Rectal smooth muscle tissue (tissue), 1 donor: ENCODE data around the gene PIK3AP1.

ENCODE experiments used
- H3K27ac ChIP-seq: one replicate; pipeline ENCODE4 v1.7.0; 2013; ENCODE audit warnings: low read depth, low read length, inconsistent platforms
- H3K27me3 ChIP-seq: one replicate; pipeline ENCODE4 v1.7.0; 2013; ENCODE audit warnings: low read length; ENCODE audit not compliant: control insufficient read depth, insufficient read depth
- H3K36me3 ChIP-seq: one replicate; pipeline ENCODE4 v1.7.0; 2013; ENCODE audit warnings: low read length; ENCODE audit not compliant: control insufficient read depth, insufficient read depth
- H3K4me1 ChIP-seq: one replicate; pipeline ENCODE4 v1.7.0; 2013; ENCODE audit warnings: low read length; ENCODE audit not compliant: control insufficient read depth, insufficient read depth
- H3K4me3 ChIP-seq: one replicate; pipeline ENCODE4 v1.7.0; 2013; ENCODE audit warnings: low read length
- H3K9ac ChIP-seq: one replicate; pipeline ENCODE4 v1.7.0; 2013; ENCODE audit warnings: low read length

PIK3AP1 gene

DNA sequence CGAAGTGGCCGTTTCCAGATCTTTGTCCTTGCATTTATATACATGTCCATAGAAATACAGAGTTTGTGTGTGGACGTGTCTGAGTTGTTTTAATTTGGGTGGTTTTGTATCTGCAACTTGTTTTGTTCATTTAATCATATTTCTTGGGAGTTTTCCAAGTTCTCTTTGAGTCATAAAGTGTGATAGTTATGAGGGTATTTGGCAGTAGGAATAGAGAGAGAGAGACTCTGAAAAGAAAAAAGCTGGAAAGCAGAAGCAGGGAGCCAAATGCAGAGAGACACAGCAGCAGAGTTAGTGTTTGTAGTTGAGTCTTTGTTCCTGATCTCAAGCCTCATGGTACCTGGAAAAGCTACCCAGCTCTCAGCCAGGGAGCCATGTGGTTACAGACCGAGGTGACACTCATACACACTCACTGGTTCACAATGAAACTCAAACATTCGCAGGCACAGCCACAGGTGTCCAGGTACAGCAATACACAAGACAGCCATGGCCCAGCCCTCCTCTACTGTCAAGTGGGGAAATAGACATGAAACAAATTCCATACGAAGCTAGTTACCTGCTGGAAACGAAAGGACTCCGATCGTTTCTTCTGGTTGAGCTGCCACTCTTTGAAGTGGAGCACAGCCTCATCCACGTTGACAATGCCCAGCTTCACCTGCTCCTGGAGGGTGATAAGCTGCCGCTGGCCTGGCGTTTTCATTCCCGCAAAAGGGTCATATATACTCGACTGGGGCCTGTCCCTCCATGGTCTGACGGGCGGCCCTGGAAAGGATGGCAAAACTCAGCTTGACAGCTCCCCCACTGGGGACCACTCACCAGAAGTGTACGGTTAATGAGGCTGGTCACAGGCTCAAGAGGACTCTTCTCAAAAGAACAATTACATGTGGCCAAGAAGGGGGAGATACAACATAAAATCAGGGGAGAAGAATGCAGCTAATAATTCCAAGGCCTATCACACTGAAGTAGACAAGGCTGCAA lies 100.2 kb downstream of the PIK3AP1 start:
- Histone ChIP-seq H3K9ac (no peak overlapping the region), H3K36me3 (no peaks in the 10 kb centered on the region), H3K4me3 (no peak overlapping the region), H3K4me1 (peaks cover 5% of the 10 kb centered on the region), H3K27me3 (no peaks in the 10 kb centered on the region), H3K27ac (no peak overlapping the region)

DNA sequence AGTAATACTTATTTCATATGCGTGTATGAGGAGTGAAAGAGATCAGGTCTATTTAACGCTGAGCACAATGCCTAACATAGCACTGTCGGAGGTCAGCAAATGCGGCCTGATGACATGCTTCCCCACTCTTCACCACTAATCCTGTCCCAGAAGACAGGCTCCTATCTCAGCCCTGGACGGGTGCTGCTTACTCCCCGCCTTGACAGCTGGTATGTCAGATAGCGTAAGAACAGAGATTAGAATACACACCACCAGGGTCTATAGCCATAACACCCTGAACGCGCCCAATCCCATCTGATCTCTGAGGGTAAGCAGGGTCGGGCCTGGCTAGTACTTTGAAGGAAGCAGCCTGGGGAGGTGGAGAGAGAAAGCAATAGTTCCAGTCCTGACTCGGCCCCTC lies 101.2 kb downstream of the PIK3AP1 start:
- Histone ChIP-seq H3K4me3 (no peak overlapping the region), H3K4me1 (peaks cover 5% of the 10 kb centered on the region), H3K27me3 (no peaks in the 10 kb centered on the region), H3K27ac (peak overlapping the region; percentile 16), H3K9ac (no peak overlapping the region), H3K36me3 (no peaks in the 10 kb centered on the region)

DNA sequence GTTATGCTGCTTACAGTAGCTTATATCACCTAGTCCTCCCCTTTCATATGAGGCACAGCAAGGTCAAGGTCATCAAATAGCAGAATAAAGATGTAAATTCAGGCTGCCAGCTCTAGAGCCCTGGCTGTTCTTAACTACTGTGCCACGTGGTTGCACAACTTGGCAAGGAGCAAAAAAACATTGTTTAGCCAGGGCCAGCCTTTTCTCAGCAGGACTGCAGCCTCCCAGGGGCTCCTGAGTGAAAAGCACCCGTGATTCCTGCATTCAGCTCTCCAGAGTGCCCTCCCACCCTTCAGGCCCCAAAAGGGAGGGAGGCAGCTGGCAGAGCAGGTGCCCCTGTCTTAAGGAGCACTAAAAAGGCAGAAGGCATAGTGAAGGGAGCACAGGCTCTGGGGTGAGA lies 101.7 kb downstream of the PIK3AP1 start:
- no peak overlapping the region for H3K9ac ChIP-seq
- peak overlapping the region; percentile 16 for H3K27ac ChIP-seq
- H3K27me3 ChIP-seq = no peaks in the 10 kb centered on the region
- H3K36me3 ChIP-seq = no peaks in the 10 kb centered on the region
- H3K4me3 ChIP-seq = no peak overlapping the region
- H3K4me1 ChIP-seq = peaks cover 5% of the 10 kb centered on the region

DNA sequence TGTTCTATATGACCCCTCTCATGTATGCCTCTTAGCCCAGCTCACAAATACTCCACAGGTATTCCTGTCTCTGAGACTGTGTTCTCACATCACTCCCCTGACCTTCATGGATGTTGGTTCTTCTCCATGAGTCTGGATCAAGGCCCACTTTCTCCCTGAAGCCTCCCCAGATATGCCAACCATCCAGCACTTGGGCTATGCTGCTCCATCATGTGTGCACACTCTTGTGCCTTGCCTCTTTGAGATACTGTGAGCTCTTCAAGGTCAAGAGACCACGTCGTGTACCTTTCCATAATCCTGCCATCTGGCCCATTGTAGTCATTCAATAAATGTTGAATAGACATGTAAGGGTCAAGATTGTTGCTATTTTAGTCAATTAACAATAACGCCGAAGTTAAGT lies 103.4 kb downstream of the PIK3AP1 start:
- Histone ChIP-seq H3K4me3 (no peak overlapping the region), H3K9ac (no peak overlapping the region)

GRCh38 chr10:96614515-96614914 lies 105.8 kb downstream of the PIK3AP1 start:
- H3K4me3 ChIP-seq = no peak overlapping the region
- no peak overlapping the region for H3K27ac ChIP-seq
- no peak overlapping the region for H3K9ac ChIP-seq
- peaks cover 5% of the 10 kb centered on the region for H3K4me1 ChIP-seq
- H3K27me3 ChIP-seq = no peaks in the 10 kb centered on the region
- no peaks in the 10 kb centered on the region for H3K36me3 ChIP-seq

More for the DNA sequence above, 103.4 kb downstream of the PIK3AP1 start:
- Histone ChIP-seq H3K27me3 (no peaks in the 10 kb centered on the region), H3K4me1 (peaks cover 5% of the 10 kb centered on the region), H3K36me3 (no peaks in the 10 kb centered on the region), H3K27ac (no peak overlapping the region)

- Histone ChIP-seq H3K9ac (no peak overlapping the region), H3K36me3 (no peaks in the 10 kb centered on the region), H3K27me3 (no peaks in the 10 kb centered on the region), H3K4me3 (no peak overlapping the region), H3K27ac (no peak overlapping the region), H3K4me1 (peaks cover 1% of the 10 kb centered on the region)
These were observed 106.7 kb downstream of the PIK3AP1 start for GRCh38 chr10:96613576-96613975.

- Histone ChIP-seq H3K36me3 (no peaks in the 10 kb centered on the region), H3K27ac (no peak overlapping the region), H3K27me3 (no peaks in the 10 kb centered on the region), H3K4me3 (no peak overlapping the region), H3K9ac (no peak overlapping the region), H3K4me1 (no peaks in the 10 kb centered on the region)
These were observed 108.1 kb downstream of the PIK3AP1 start for GRCh38 chr10:96612055-96612830.

DNA sequence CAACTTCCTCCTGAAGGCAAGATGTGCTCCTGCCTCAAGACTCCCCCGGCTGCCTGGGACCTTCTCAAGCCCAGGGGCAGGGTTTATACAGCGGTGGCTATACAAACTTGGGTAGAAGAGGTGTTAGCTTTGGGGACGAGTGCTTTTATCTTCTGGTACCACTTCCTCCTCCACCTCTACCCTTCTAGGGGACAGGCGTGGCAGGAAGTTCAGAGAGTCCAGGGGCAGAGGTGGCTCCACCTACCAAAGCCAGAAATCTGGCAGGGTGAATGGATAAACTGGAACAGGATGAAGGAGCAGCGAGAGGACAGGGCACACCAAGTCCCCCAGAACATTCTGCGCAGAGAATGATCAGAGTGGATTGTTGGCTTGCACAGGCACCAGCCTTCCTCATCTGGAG lies 109.5 kb downstream of the PIK3AP1 start:
- Histone ChIP-seq H3K9ac (no peak overlapping the region), H3K36me3 (no peaks in the 10 kb centered on the region), H3K27ac (no peak overlapping the region), H3K27me3 (no peaks in the 10 kb centered on the region), H3K4me3 (no peak overlapping the region), H3K4me1 (no peaks in the 10 kb centered on the region)

- no peak overlapping the region for H3K27ac ChIP-seq
- no peaks in the 10 kb centered on the region for H3K27me3 ChIP-seq
- no peak overlapping the region for H3K9ac ChIP-seq
- no peaks in the 10 kb centered on the region for H3K4me1 ChIP-seq
- no peaks in the 10 kb centered on the region for H3K36me3 ChIP-seq
- no peak overlapping the region for H3K4me3 ChIP-seq
These were observed 110.8 kb downstream of the PIK3AP1 start for GRCh38 chr10:96609510-96609909.

GRCh38 chr10:96608805-96609204 lies 111.5 kb downstream of the PIK3AP1 start:
- Histone ChIP-seq H3K27me3 (no peaks in the 10 kb centered on the region), H3K27ac (no peak overlapping the region), H3K36me3 (no peaks in the 10 kb centered on the region), H3K4me3 (no peak overlapping the region), H3K4me1 (no peaks in the 10 kb centered on the region), H3K9ac (no peak overlapping the region)

DNA sequence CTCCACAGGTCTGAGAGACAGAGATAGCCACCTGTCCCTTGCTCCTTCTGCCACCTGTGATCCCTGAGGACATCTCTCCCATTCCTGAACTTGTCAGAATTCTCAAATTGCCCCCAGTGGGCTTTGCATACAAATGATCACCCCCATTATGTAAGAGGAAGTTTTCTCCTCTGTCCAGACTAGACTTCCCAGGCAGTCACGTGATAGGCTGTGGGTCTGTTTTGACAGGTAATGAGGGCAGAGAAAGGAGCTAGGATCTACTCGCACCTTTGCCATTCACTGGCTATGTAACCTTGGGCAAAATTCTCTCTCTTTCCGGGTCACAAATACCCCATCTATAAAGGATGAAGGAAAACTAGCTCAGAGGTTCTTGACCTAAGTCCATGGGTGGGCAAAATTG lies 112.1 kb downstream of the PIK3AP1 start:
- Histone ChIP-seq H3K27ac (no peak overlapping the region), H3K4me3 (no peak overlapping the region), H3K4me1 (no peaks in the 10 kb centered on the region), H3K9ac (no peak overlapping the region), H3K27me3 (no peaks in the 10 kb centered on the region), H3K36me3 (no peaks in the 10 kb centered on the region)

GRCh38 chr10:96606946-96607345 lies 113.4 kb downstream of the PIK3AP1 start:
- Histone ChIP-seq H3K36me3 (no peaks in the 10 kb centered on the region), H3K4me1 (no peaks in the 10 kb centered on the region), H3K27ac (no peak overlapping the region), H3K9ac (no peak overlapping the region), H3K27me3 (no peaks in the 10 kb centered on the region), H3K4me3 (no peak overlapping the region)
